Liver (tissue), 9 donors: Measurements from ENCODE around the gene APLN. TPM values are rescaled to one million over a fixed set of nuclear protein-coding genes. Genes with fewer than 3 reads are reported as not detected.

ENCODE experiments used
- DNase-seq: peaks from one replicate; pipeline ENCODE4 v3.0.0-alpha.2; 2017; ENCODE audit warnings: low spot score
- H3K27ac ChIP-seq, 2 donors: one replicate each; pipeline ENCODE4 v1.7.0; 2013; ENCODE audit warnings: inconsistent platforms in 2 of 2, low read length in 2 of 2, control low read depth in 1 of 2, low read depth in 1 of 2, mild to moderate bottlenecking in 1 of 2
- H3K27me3 ChIP-seq, 4 donors: one replicate each; pipeline versions ENCODE4 v1.6.1 to v1.7.0; 2013; ENCODE audit warnings: low read length in 3 of 4, inconsistent platforms in 1 of 4, mild to moderate bottlenecking in 1 of 4, moderate library complexity in 1 of 4; ENCODE audit not compliant: control insufficient read depth in 4 of 4, insufficient read depth in 4 of 4
- H3K36me3 ChIP-seq, 4 donors: one replicate each; pipeline versions ENCODE4 v1.6.1 to v1.7.0; 2013; ENCODE audit warnings: low read length in 3 of 4, mild to moderate bottlenecking in 3 of 4, low read depth in 1 of 4, moderate library complexity in 1 of 4; ENCODE audit not compliant: control insufficient read depth in 4 of 4, insufficient read depth in 3 of 4
- H3K4me1 ChIP-seq, 4 donors: one replicate each; pipeline versions ENCODE4 v1.6.1 to v1.7.0; 2013; ENCODE audit warnings: low read length in 3 of 4, mild to moderate bottlenecking in 3 of 4, moderate library complexity in 1 of 4; ENCODE audit not compliant: control insufficient read depth in 4 of 4, insufficient read depth in 4 of 4
- H3K4me3 ChIP-seq, 3 donors: one replicate each; pipeline versions ENCODE4 v1.6.1 to v1.7.0; 2013; ENCODE audit warnings: low read length in 3 of 3, control low read depth in 1 of 3, low read depth in 1 of 3, mild to moderate bottlenecking in 1 of 3
- H3K9ac ChIP-seq, 2 donors: one replicate each; pipeline ENCODE4 v1.7.0; 2013; ENCODE audit warnings: low read length in 2 of 2, mild to moderate bottlenecking in 2 of 2, moderate library complexity in 2 of 2, control low read depth in 1 of 2, low read depth in 1 of 2
- H3K9me3 ChIP-seq, 4 donors: one replicate each; pipeline versions ENCODE4 v1.6.1 to v1.7.0; 2013; ENCODE audit warnings: low read length in 3 of 4; ENCODE audit not compliant: control insufficient read depth in 4 of 4
- ATF3 ChIP-seq: IDR thresholded peaks from 2 replicates; pipeline ENCODE4 v1.6.1; 2016; ENCODE audit warnings: antibody characterized with exemption
- CTCF ChIP-seq: fragments of 150-350 bp; IDR thresholded peaks from 2 replicates; pipeline ENCODE4 v1.5.1; 2017; ENCODE audit warnings: improper control_type of control experiment, low read depth, low read length; ENCODE audit not compliant: missing input control
- EGR1 ChIP-seq, 2 donors: IDR thresholded peaks; 2 replicates each; pipeline ENCODE4 v1.6.1; 2016 to 2018; ENCODE audit warnings: antibody characterized with exemption in 2 of 2, low read depth in 2 of 2
- FOXA1 ChIP-seq: IDR thresholded peaks from 2 replicates; pipeline ENCODE4 v1.6.1; 2016; ENCODE audit warnings: antibody characterized with exemption
- FOXA2 ChIP-seq: IDR thresholded peaks from 2 replicates; pipeline ENCODE4 v1.6.1; 2016; ENCODE audit warnings: antibody characterized with exemption
- GABPA ChIP-seq, 2 donors: IDR thresholded peaks in 1 of 2; conservative IDR thresholded peaks in 1 of 2; 2 replicates each; pipeline ENCODE4 v1.6.1; 2016; ENCODE audit warnings: antibody characterized with exemption in 2 of 2, mild to moderate bottlenecking in 1 of 2, moderate library complexity in 1 of 2
- HNF4A ChIP-seq, 2 donors: conservative IDR thresholded peaks; 2 replicates each; pipeline ENCODE4 v1.6.1; 2016; ENCODE audit warnings: antibody characterized with exemption in 2 of 2, mild to moderate bottlenecking in 2 of 2
- HNF4G ChIP-seq: IDR thresholded peaks from 2 replicates; pipeline ENCODE4 v1.6.1; 2016; ENCODE audit warnings: antibody characterized with exemption
- JUND ChIP-seq, 2 donors: IDR thresholded peaks; 2 replicates each; pipeline ENCODE4 v1.6.1; 2016; ENCODE audit warnings: antibody characterized with exemption in 2 of 2
- MAX ChIP-seq: IDR thresholded peaks from 2 replicates; pipeline ENCODE4 v1.6.1; 2016; ENCODE audit warnings: antibody characterized with exemption
- NR2F2 ChIP-seq: IDR thresholded peaks from 2 replicates; pipeline ENCODE4 v1.6.1; 2016; ENCODE audit warnings: antibody characterized with exemption
- RAD21 ChIP-seq, 2 donors: IDR thresholded peaks; 2 replicates each; pipeline ENCODE4 v1.6.1; 2016; ENCODE audit warnings: antibody characterized with exemption in 2 of 2, mild to moderate bottlenecking in 2 of 2
- REST ChIP-seq: IDR thresholded peaks from 2 replicates; pipeline ENCODE4 v1.6.1; 2016; ENCODE audit warnings: antibody characterized with exemption, mild to moderate bottlenecking
- RXRA ChIP-seq, 2 donors: IDR thresholded peaks; 2 replicates each; pipeline ENCODE4 v1.6.1; 2017 to 2018; ENCODE audit warnings: antibody characterized with exemption in 2 of 2, mild to moderate bottlenecking in 1 of 2
- SP1 ChIP-seq: IDR thresholded peaks from 2 replicates; pipeline ENCODE4 v1.6.1; 2018; ENCODE audit warnings: antibody characterized with exemption, mild to moderate bottlenecking
- TAF1 ChIP-seq: conservative IDR thresholded peaks from 2 replicates; pipeline ENCODE4 v1.6.1; 2016; ENCODE audit warnings: antibody characterized with exemption, mild to moderate bottlenecking
- YY1 ChIP-seq: IDR thresholded peaks from 2 replicates; pipeline ENCODE4 v1.6.1; 2016; ENCODE audit warnings: antibody characterized with exemption, mild to moderate bottlenecking
- ZBTB33 ChIP-seq: IDR thresholded peaks from 2 replicates; pipeline ENCODE4 v1.6.1; 2016; ENCODE audit warnings: antibody characterized with exemption
- polyA plus RNA-seq, 2 donors: library from polyadenylated mRNA; stranded (reverse) in 1 of 2; unstranded in 1 of 2; fragments of 200-250 nt in 1 of 2; fragments of >200 nt in 1 of 2; fragmentation: Nextera tagmentation in 1 of 2; extraction: Ambion mirVana in 1 of 2; gene quantifications; one replicate each; pipeline versions ENCODE4 v1.2.1 to v1.2.3, GENCODE V29; 2013 to 2015
- total RNA-seq, 2 donors: library from RNA; depleted of rRNA; stranded (reverse); fragments of >200 nt; gene quantifications; one replicate each; pipeline ENCODE4 v1.2.3, GENCODE V29; 2014
- donor health status: healthy.
- donor health status: healthy.
- donor health status: healthy.
- donor health status: healthy.
- donor health status: healthy.

APLN gene
- total and polyA plus RNA-seq, 4 donors: 0.19 to 0.33 TPM; not detected in 2

GRCh38 chrX:129700536-129700935 is 45.8 kb upstream of the APLN start (continued):
- TF ChIP-seq CTCF (no peak), SP1 (no peak)

GRCh38 chrX:129698150-129698549 is 43.4 kb upstream of the APLN start:
- Histone ChIP-seq H3K36me3 (no peaks in the 10 kb centered on the region), H3K27me3 (no peaks in the 10 kb centered on the region), H3K9ac (no peak overlapping the region), H3K4me3 (no peak overlapping the region), H3K27ac (no peak overlapping the region), H3K9me3 (no peaks in the 10 kb centered on the region), H3K4me1 (peaks cover 0 to 3% (median 2%) of the 10 kb centered on the region in 4 donors)
- no peak for DNase-seq
- TF ChIP-seq FOXA2: no peak
- TF ChIP-seq TAF1: no peak
- TF ChIP-seq CTCF: no peak
- no peak for TF ChIP-seq JUND (IDR thresholded peaks at IDR 0.05)
- TF ChIP-seq HNF4A (conservative IDR thresholded peaks at IDR 0.05): no peak
- no peak for TF ChIP-seq FOXA1
- no peak for TF ChIP-seq YY1
- no peak for TF ChIP-seq RAD21 (IDR thresholded peaks at IDR 0.05)
- no peak for TF ChIP-seq GABPA (IDR thresholded peaks at IDR 0.05 in 1 of 2, conservative IDR thresholded peaks at IDR 0.05 in 1 of 2)
- no peak for TF ChIP-seq REST
- TF ChIP-seq MAX: no peak
- TF ChIP-seq SP1: no peak
- TF ChIP-seq RXRA (IDR thresholded peaks at IDR 0.05): no peak
- TF ChIP-seq NR2F2: no peak
- TF ChIP-seq ZBTB33: no peak
- TF ChIP-seq ATF3: no peak
- no peak for TF ChIP-seq HNF4G
- TF ChIP-seq EGR1 (IDR thresholded peaks at IDR 0.05; ENCODE audit: low read depth in 2 of 2): no peak
